Esophagus squamous epithelium (tissue), 4 donors: ENCODE results near the gene TFF3.

Source experiments
- CTCF ChIP-seq, 6 experiments: fragments of 450-650 bp in 4 of 6; fragments of 200-600 bp in 2 of 6; sonication (generic) in 2 of 6; IDR thresholded peaks; one replicate each; pipeline ENCODE4 v1.5.1; 2016 to 2019; ENCODE audit warnings: antibody characterized with exemption in 6 of 6, mild to moderate bottlenecking in 4 of 6, moderate library complexity in 4 of 6
- POLR2A ChIP-seq, 4 donors: fragments of 450-650 bp; IDR thresholded peaks; one replicate each; pipeline ENCODE4 v1.6.1; 2017; ENCODE audit warnings: antibody characterized with exemption in 4 of 4, mild to moderate bottlenecking in 4 of 4, moderate library complexity in 3 of 4

- TF ChIP-seq POLR2A (IDR thresholded peaks at IDR 0.05) (no peak), CTCF (IDR thresholded peaks at IDR 0.05) (no peak)
Observed at GRCh38 chr21:42357307-42357706, 42.1 kb upstream of the TFF3 start.
